Ovary (tissue), 9 donors: Measurements from ENCODE around the gene RHOC. TPM values are rescaled to one million over a fixed set of nuclear protein-coding genes. Genes with fewer than 3 reads are reported as not detected.

Experiments used
- DNase-seq, 5 donors: peaks; one replicate each; pipeline ENCODE4 v3.0.0-alpha.2; 2019 to 2020
- H3K27ac ChIP-seq, 2 donors: fragments of 200-600 bp; one replicate each; pipeline versions ENCODE4 v1.5.1 to v1.8.0; 2019 to 2022
- H3K27me3 ChIP-seq: fragments of 200-600 bp; one replicate; pipeline ENCODE4 v1.8.0; 2022
- H3K36me3 ChIP-seq: fragments of 200-600 bp; sonication (generic); one replicate; pipeline ENCODE4 v1.5.1; 2019
- H3K4me1 ChIP-seq: one replicate; pipeline ENCODE4 v1.8.1; 2013; ENCODE audit warnings: mild to moderate bottlenecking, moderate library complexity; ENCODE audit not compliant: insufficient read depth
- H3K4me3 ChIP-seq: fragments of 200-600 bp; sonication (generic); one replicate; pipeline ENCODE4 v1.5.1; 2017
- H3K9me3 ChIP-seq, 2 donors: fragments of 200-600 bp in 1 of 2; sonication (generic) in 1 of 2; one replicate each; pipeline versions ENCODE4 v1.5.1 to v1.8.1; 2013 to 2019; ENCODE audit warnings: mild to moderate bottlenecking in 1 of 2, moderate library complexity in 1 of 2
- EP300 ChIP-seq: sonication (generic); formaldehyde crosslinking; IDR thresholded peaks from one replicate; pipeline ENCODE4 v1.6.1; 2017; ENCODE audit warnings: antibody characterized with exemption
- POLR2A ChIP-seq: fragments of 450-650 bp; IDR thresholded peaks from one replicate; pipeline ENCODE4 v1.6.1; 2017; ENCODE audit warnings: antibody characterized with exemption, mild to moderate bottlenecking, moderate library complexity
- WGBS, 3 donors: extraction: QIAGEN DNeasy Blood & Tissue Kit in 1 of 3; methylation state at CpG; one replicate each; pipeline versions ENCODE4 v1.1.5 to v1.1.7; 2013 to 2017; 5-methylcytosine and 5-hydroxymethylcytosine counted together
- intact Hi-C, 4 donors: fragments of 100-400 bp; cut with DNase I; formaldehyde crosslinking; loops; one replicate each; pipeline versions ENCODE4 v1.11.0 to v1.15.1; 2022 to 2023
- polyA plus RNA-seq, 2 donors: library from polyadenylated mRNA; stranded (reverse); fragments of 200-250 nt in 1 of 2; fragments of 350-450 nt in 1 of 2; fragmentation: Illumina TruSeq in 1 of 2; extraction: RNeasy Lipid Tissue Mini Kit (QIAGEN cat#74804) in 1 of 2; gene quantifications; one replicate each; pipeline ENCODE4 v1.2.3, GENCODE V29; 2013 to 2014
- total RNA-seq, 7 donors: library from RNA; depleted of rRNA in 2 of 7; stranded (reverse); fragments of >200 nt in 2 of 7; fragmentation: NEBNext Ultra II Directional in 3 of 7; extraction: Animal tissue kit (Norgen Biotek cat#: 25700) in 3 of 7; gene quantifications; one replicate each; pipeline versions ENCODE4 v1.1.0 to v1.2.4, GENCODE V29; 2016 to 2023
- TF ChIP-seq, protein P1 (sequence below), 3 donors: fragments of 450-650 bp in 2 of 3; fragments of 200-600 bp in 1 of 3; IDR thresholded peaks; one replicate each; pipeline versions ENCODE4 v1.5.1 to v1.8.0; 2016 to 2022; ENCODE audit warnings: antibody characterized with exemption in 3 of 3, mild to moderate bottlenecking in 1 of 3
- donor health status: DM: no; HTN: no; CAD: no; lungs with moderate emphysema.
- donor health status: DM: no; HTN: no; CAD: no.
- donor health status: Bipolar disorder and iron deficiency.
- donor health status: DM: yes; HTN: yes; CAD: no.
- donor health status: DM: no; HTN: no; CAD: no.
- donor health status: DM: yes; HTN: yes; CAD: no.

RHOC gene
- total and polyA plus RNA-seq, 9 donors: 177 to 308 (median 214) TPM

DNA sequence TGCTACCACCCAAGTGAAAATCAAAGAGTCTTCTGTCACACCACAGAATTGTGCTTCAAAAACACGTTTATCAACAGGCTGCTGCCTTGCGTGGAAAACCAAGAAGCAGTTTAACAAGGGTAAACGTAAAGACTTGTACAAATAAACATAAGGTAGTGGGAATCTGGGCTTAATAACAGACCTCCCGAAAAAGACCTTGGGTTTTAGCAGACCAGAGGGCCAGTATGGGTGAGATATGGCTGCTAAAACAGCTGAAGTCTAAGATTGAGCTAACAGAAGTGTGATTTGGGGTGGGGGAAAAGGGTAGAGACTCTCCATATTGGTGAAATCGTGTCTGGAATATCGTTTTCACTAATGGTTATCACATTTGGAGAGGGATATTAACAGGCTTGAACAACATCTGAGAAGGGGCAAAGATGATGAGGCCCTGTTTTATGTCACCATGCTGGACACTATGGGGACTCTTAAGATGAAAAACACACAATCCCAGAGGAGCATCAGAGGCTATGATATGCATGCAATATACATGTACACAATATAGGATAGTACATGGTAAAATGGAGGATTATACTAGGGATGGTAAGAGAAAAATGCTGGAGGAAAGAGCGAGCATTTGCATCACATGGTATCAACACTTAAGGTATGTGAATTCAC lies 31.1 kb downstream of the RHOC start:
- Histone ChIP-seq H3K27ac (peak overlapping the region; percentile 90 to 96), H3K9me3 (no peaks in the 10 kb centered on the region), H3K4me3 (peak overlapping the region; percentile 63), H3K36me3 (no peaks in the 10 kb centered on the region), H3K27me3 (no peaks in the 10 kb centered on the region), H3K4me1 (peaks cover 4% of the 10 kb centered on the region)
- no peak for TF ChIP-seq POLR2A
- TF ChIP-seq, protein P1, sequence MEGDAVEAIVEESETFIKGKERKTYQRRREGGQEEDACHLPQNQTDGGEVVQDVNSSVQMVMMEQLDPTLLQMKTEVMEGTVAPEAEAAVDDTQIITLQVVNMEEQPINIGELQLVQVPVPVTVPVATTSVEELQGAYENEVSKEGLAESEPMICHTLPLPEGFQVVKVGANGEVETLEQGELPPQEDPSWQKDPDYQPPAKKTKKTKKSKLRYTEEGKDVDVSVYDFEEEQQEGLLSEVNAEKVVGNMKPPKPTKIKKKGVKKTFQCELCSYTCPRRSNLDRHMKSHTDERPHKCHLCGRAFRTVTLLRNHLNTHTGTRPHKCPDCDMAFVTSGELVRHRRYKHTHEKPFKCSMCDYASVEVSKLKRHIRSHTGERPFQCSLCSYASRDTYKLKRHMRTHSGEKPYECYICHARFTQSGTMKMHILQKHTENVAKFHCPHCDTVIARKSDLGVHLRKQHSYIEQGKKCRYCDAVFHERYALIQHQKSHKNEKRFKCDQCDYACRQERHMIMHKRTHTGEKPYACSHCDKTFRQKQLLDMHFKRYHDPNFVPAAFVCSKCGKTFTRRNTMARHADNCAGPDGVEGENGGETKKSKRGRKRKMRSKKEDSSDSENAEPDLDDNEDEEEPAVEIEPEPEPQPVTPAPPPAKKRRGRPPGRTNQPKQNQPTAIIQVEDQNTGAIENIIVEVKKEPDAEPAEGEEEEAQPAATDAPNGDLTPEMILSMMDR (IDR thresholded peaks at IDR 0.05): no peak
- TF ChIP-seq EP300: no peak
- WGBS, 3 donors: 26 to 32% (median 27%) methylated on average over 7 of the region's 7 CpGs
- no peak for DNase-seq
- intact Hi-C loops: no loop called here

DNA sequence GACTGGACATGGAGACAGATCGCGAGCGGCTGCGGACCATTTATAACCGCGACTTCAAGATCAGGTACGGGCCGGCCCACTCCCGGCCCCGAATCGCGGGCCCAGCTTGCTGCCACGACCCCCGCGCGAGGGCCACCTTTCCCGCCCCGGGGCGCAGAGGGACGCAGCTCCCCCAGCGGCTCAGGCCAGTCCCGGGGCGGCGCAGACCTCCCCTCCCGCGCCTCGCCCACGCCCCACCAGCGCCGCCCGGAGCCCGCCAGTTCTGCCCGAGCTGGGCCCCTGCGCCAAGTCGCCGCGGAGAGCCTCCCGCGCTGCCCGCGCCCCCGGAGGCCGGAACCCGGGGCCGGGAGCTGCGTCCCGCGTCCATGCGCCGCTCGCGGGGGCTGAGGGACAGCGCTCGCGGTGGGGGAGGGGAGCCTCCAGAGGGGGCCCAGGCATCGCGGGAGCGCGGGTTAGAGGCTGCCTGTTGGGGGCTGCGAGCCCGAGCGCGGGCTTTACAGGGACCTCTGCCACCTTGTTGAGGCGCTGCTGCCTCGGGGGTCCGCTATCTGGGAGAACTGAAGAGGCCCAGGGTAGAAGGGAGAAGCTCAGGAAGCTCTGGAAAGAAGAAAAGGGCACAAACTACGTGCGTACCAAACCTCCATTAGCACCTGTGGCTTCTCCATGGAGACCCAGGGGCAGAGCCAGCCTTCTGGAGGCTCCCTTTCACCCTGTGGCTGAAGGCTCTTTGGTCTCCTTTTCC lies 31.8 kb downstream of the RHOC start:
- peak overlapping the region; percentile 63 for H3K4me3 ChIP-seq
- no peaks in the 10 kb centered on the region for H3K36me3 ChIP-seq
- DNase-seq: peak; percentile 69 to 84 (median 78)
- WGBS, 3 donors: 0 to 1% (median 1%) methylated on average over 20 to 68 of the region's 68 CpGs
- H3K27me3 ChIP-seq: no peaks in the 10 kb centered on the region
- no peaks in the 10 kb centered on the region for H3K9me3 ChIP-seq
- peaks cover 4% of the 10 kb centered on the region for H3K4me1 ChIP-seq
- intact Hi-C loops: loop anchor here in 1 of 4 donors (5.0 kb wide), 1 partner anchor 32 kb away; the partner anchor contains the start of gene RHOC
- H3K27ac ChIP-seq: peak overlapping the region; percentile 90 to 96
- TF ChIP-seq POLR2A (no peak), EP300 (no peak)
- TF ChIP-seq, protein P1 (IDR thresholded peaks at IDR 0.05): peak in 2 of 3 donors; percentile 27 to 41

- H3K9me3 ChIP-seq: no peaks in the 10 kb centered on the region
- 0 to 1% (median 1%) methylated on average over 25 to 30 of the region's 30 CpGs for WGBS, 3 donors
- H3K36me3 ChIP-seq: no peaks in the 10 kb centered on the region
- H3K4me3 ChIP-seq: peak within 1 kb of the TSS; percentile 63
- peak; percentile 70 to 82 (median 75) for DNase-seq
- TF ChIP-seq EP300: no peak
- peaks cover 4% of the 10 kb centered on the region for H3K4me1 ChIP-seq
- H3K27ac ChIP-seq: peak within 1 kb of the TSS; percentile 90 to 96
- intact Hi-C loops: loop anchor here in 1 of 4 donors (5.0 kb wide), 1 partner anchor 33 kb away; the partner anchor contains the start of gene RHOC
- H3K27me3 ChIP-seq: no peaks in the 10 kb centered on the region
These were observed 32.4 kb downstream of the RHOC start, which contains the start of gene MOV10 for GRCh38 chr1:112674440-112674985. MOV10 (plus strand) TSS chr1:112674659; CDS start chr1:112674913, 254 bp downstream.

DNA sequence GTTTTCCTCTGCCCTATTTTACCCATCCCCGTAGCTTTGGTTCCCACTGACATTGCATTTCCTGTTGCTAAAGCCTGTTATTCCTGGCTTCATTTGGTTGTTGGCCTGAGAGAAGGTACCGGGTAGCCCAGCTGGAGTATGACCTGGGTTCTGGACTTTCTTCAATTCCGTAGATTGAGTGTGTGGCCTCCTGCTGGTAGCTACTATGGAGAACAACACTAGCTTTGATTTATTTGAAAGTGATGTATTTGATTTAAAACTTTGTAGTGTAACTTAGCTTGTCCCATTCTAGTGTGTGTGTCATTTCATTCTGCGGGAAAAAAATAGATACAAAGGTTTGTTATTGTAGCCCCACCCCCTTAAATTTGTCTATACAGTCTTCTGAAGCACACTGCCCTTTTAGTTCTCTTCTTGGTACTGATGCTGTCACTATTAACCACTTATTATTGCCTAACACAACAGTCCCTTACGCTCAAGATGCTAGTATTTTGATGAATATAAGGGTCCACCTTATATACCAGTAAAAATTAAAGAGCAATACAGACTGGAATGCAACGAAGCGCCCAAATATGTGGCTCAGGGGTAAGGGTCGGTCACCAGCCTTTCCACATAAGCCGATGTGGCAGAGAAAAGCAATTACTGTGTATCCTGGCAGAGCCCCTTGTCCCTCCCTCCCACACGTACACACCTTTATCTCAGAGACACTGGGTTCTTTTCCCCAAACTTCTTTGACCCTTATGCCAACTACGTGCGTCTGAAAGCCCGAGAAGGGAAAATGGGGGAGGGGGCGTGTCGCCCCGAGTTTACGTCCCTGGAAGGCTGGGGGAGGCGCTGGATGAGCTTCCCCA lies 33.1 kb downstream of the RHOC start:
- peak in 1 of 5 donors; percentile 42 for DNase-seq
- Histone ChIP-seq H3K9me3 (no peaks in the 10 kb centered on the region), H3K4me3 (peak overlapping the region; percentile 63), H3K4me1 (peaks cover 4% of the 10 kb centered on the region), H3K27me3 (no peaks in the 10 kb centered on the region), H3K27ac (peak overlapping the region; percentile 90 to 96), H3K36me3 (no peaks in the 10 kb centered on the region)
- TF ChIP-seq POLR2A: peak; percentile 7
- no peak for TF ChIP-seq EP300
- TF ChIP-seq, protein P1 (IDR thresholded peaks at IDR 0.05): peak in 2 of 3 donors; percentile 37 to 56
- intact Hi-C loops: loop anchor here in 2 of 4 donors (2.0 to 5.0 kb wide), 2 partner anchors 33 to 55 kb away; partner anchors contain the start of genes CAPZA1 (in 1 of the 2), RHOC (in 1 of the 2) and ST7L (in 1 of the 2)
- 2 to 3% (median 2%) methylated on average over 18 of the region's 18 CpGs for WGBS, 3 donors
